Amygdala (tissue), 56 donors: ENCODE measurements around the gene MAS1L.
"Not testable (repeated sequence)": the region's sequence is repeated elsewhere in the genome, so short reads cannot be mapped to it uniquely, and the experiment has no call there.

Experiments
- DNase-seq, 56 donors: peaks; one replicate each; lab custom pipeline; 2025; lab: John Stamatoyannopoulos, UW

Gene MAS1L

GRCh38 chr6:29486577-29486976, 1.2 kb downstream of the MAS1L start:
- DNase-seq: no peak

GRCh38 chr6:29483735-29484134, 4.0 kb downstream of the MAS1L start:
- DNase-seq: no peak

- no peak for DNase-seq
These were observed 4.6 kb downstream of the MAS1L start for GRCh38 chr6:29483186-29483585.

GRCh38 chr6:29479560-29479959, 8.2 kb downstream of the MAS1L start:
- no peak for DNase-seq

GRCh38 chr6:29478740-29479139, 9.0 kb downstream of the MAS1L start:
- no peak for DNase-seq

- no peak for DNase-seq
These were observed 9.8 kb downstream of the MAS1L start for GRCh38 chr6:29477923-29478450.

- DNase-seq: no peak
These were observed 12.8 kb downstream of the MAS1L start for GRCh38 chr6:29474996-29475395.

GRCh38 chr6:29466241-29466640, 21.5 kb downstream of the MAS1L start:
- DNase-seq: no peak

GRCh38 chr6:29465801-29466200, 22.0 kb downstream of the MAS1L start:
- DNase-seq: no peak

- no peak for DNase-seq
These were observed 22.5 kb downstream of the MAS1L start for GRCh38 chr6:29465279-29465678.

GRCh38 chr6:29462022-29462421, 25.7 kb downstream of the MAS1L start:
- no peak for DNase-seq

GRCh38 chr6:29461021-29461814, 26.5 kb downstream of the MAS1L start:
- no peak for DNase-seq

GRCh38 chr6:29456971-29457370, 30.8 kb downstream of the MAS1L start, which contains the start of the genes OR11A1 and OR2H1:
Gene OR11A1, minus strand, starts transcription at chr6:29457071. Its CDS starts 29,430 bp downstream, at chr6:29427641.
Gene OR2H1, plus strand, starts transcription at chr6:29457155. Its CDS starts 4,615 bp downstream, at chr6:29461770.
- no peak for DNase-seq

GRCh38 chr6:29451471-29452193, 36.1 kb downstream of the MAS1L start:
- DNase-seq: no peak

GRCh38 chr6:29447670-29448069, 40.1 kb downstream of the MAS1L start:
- DNase-seq: no peak

- DNase-seq: not testable (repeated sequence)
These were observed 43.7 kb downstream of the MAS1L start for GRCh38 chr6:29444031-29444430.

GRCh38 chr6:29442719-29443118, 45.0 kb downstream of the MAS1L start:
- no peak for DNase-seq

GRCh38 chr6:29439006-29439405, 48.8 kb downstream of the MAS1L start, which contains the start of gene OR10C1:
Gene OR10C1, plus strand, starts transcription at chr6:29439306. Its CDS starts 710 bp downstream, at chr6:29440016.
- DNase-seq: no peak

- not testable (repeated sequence) for DNase-seq
These were observed 51.0 kb downstream of the MAS1L start for GRCh38 chr6:29436730-29437129.
